Tibial artery (tissue), 4 donors: ENCODE measurements around the gene RAD51B.
"Not testable (repeated sequence)": the region's sequence is repeated elsewhere in the genome, so short reads cannot be mapped to it uniquely, and the experiment has no call there.

Experiments used
- DNase-seq, 2 donors: peaks; one replicate each; pipeline ENCODE4 v3.0.0-alpha.2; 2019
- H3K27ac ChIP-seq, 2 donors: fragments of 200-600 bp; sonication (generic) in 1 of 2; 1 replicate in 1 of 2; 2 replicates in 1 of 2; pipeline ENCODE4 v1.5.1; 2018 to 2019; ENCODE audit warnings: mild to moderate bottlenecking in 1 of 2
- H3K27me3 ChIP-seq, 2 donors: fragments of 200-600 bp; sonication (generic) in 1 of 2; one replicate each; pipeline versions ENCODE4 v1.5.1 to v1.6.0; 2016 to 2019
- H3K36me3 ChIP-seq, 3 donors: fragments of 200-600 bp; sonication (generic) in 2 of 3; one replicate each; pipeline ENCODE4 v1.5.1; 2016 to 2019; ENCODE audit warnings: mild to moderate bottlenecking in 2 of 3
- H3K4me1 ChIP-seq, 4 donors: fragments of 200-600 bp; sonication (generic) in 2 of 4; 1 replicate in 3 of 4; 2 replicates in 1 of 4; pipeline ENCODE4 v1.5.1; 2016 to 2019
- H3K4me3 ChIP-seq, 2 donors: fragments of 200-600 bp; sonication (generic) in 1 of 2; 1 replicate in 1 of 2; 2 replicates in 1 of 2; pipeline ENCODE4 v1.5.1; 2018 to 2019; ENCODE audit warnings: mild to moderate bottlenecking in 2 of 2
- H3K9me3 ChIP-seq, 3 donors: fragments of 200-600 bp; sonication (generic) in 1 of 3; one replicate each; pipeline ENCODE4 v1.5.1; 2016 to 2019
- CTCF ChIP-seq, 2 experiments: fragments of 200-600 bp in 1 of 2; fragments of 450-650 bp in 1 of 2; IDR thresholded peaks; one replicate each; pipeline ENCODE4 v1.5.1; 2017 to 2019; ENCODE audit warnings: antibody characterized with exemption in 2 of 2, mild to moderate bottlenecking in 1 of 2, moderate library complexity in 1 of 2
- intact Hi-C: fragments of 100-400 bp; cut with DNase I; formaldehyde crosslinking; loops from one replicate; pipeline ENCODE4 v1.15.0; 2023; ENCODE audit warnings: low total_unique reads

Gene RAD51B

GRCh38 chr14:68097727-68098126, 278.1 kb downstream of the RAD51B start:
- H3K27me3 ChIP-seq: no peaks in the 10 kb centered on the region
- peaks cover 0 to 13% (median 12%) of the 10 kb centered on the region in 3 donors for H3K9me3 ChIP-seq
- peaks cover 0 to 17% (median 6%) of the 10 kb centered on the region in 4 donors for H3K4me1 ChIP-seq
- intact Hi-C loops: no loop called here
- H3K27ac ChIP-seq: no peak overlapping the region
- H3K4me3 ChIP-seq: no peak overlapping the region
- TF ChIP-seq CTCF (IDR thresholded peaks at IDR 0.05): no peak
- H3K36me3 ChIP-seq: peaks cover 0 to 3% (median 0%) of the 10 kb centered on the region in 3 donors
- no peak for DNase-seq

GRCh38 chr14:68098834-68099233, 279.3 kb downstream of the RAD51B start:
- Histone ChIP-seq H3K27ac (peak overlapping the region; percentile 64 to 77), H3K9me3 (peaks cover 0 to 13% (median 12%) of the 10 kb centered on the region in 3 donors), H3K4me1 (peaks cover 0 to 22% (median 9%) of the 10 kb centered on the region in 4 donors), H3K27me3 (no peaks in the 10 kb centered on the region), H3K4me3 (no peak overlapping the region), H3K36me3 (peaks cover 0 to 3% (median 0%) of the 10 kb centered on the region in 3 donors)
- no peak for TF ChIP-seq CTCF (IDR thresholded peaks at IDR 0.05)
- DNase-seq: no peak
- intact Hi-C loops: no loop called here

DNA sequence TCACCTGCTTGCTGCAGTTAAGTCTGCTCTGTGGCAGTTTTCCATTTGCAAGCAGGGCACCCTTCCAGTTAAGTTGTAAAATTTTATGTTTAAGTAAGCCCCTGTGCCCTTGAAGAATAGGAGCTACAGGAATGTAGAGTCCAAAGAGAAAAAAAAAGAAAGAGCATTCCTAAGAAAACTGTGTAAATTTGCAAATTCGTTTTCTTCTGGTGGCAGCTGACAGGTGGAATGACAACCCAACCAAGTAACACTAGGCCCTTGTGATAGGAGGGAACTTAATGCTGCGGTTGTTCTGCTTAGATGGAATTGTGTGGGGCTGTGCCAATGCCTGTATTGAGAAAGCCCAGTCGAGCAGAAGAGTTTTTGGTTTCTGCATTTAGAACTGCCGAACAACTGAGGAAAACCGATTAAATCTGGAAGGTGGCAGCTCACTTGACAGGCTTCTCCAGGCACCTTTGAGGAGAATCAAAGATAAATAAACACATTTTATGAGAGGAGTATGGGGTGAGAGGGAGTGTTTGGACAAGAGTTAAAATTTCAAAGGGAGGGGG, 280.0 kb downstream of the RAD51B start:
- intact Hi-C loops: no loop called here
- peak overlapping the region; percentile 64 to 77 for H3K27ac ChIP-seq
- H3K4me1 ChIP-seq: peaks cover 0 to 29% (median 11%) of the 10 kb centered on the region in 4 donors
- no peak for TF ChIP-seq CTCF (IDR thresholded peaks at IDR 0.05)
- peaks cover 0 to 13% (median 12%) of the 10 kb centered on the region in 3 donors for H3K9me3 ChIP-seq
- peaks cover 0 to 3% (median 0%) of the 10 kb centered on the region in 3 donors for H3K36me3 ChIP-seq
- H3K27me3 ChIP-seq: no peaks in the 10 kb centered on the region
- no peak overlapping the region for H3K4me3 ChIP-seq
- no peak for DNase-seq

GRCh38 chr14:68101715-68102301, 282.2 kb downstream of the RAD51B start:
- H3K4me3 ChIP-seq, DNase-seq, H3K27ac ChIP-seq, H3K27me3 ChIP-seq, H3K36me3 ChIP-seq, intact Hi-C loops: not testable (repeated sequence)
- H3K4me1 ChIP-seq: peaks cover 0 to 37% (median 18%) of the 10 kb centered on the region in 4 donors
- H3K9me3 ChIP-seq: peaks cover 0 to 13% (median 12%) of the 10 kb centered on the region in 3 donors

- peak overlapping the region; percentile 49 to 59 for H3K27ac ChIP-seq
These were observed 284.3 kb downstream of the RAD51B start for GRCh38 chr14:68103853-68104252.

More at GRCh38 chr14:68103853-68104252, 284.3 kb downstream of the RAD51B start:
- Histone ChIP-seq H3K4me1 (peaks cover 0 to 35% (median 18%) of the 10 kb centered on the region in 4 donors), H3K36me3 (peaks cover 0 to 3% (median 0%) of the 10 kb centered on the region in 3 donors), H3K27me3 (no peaks in the 10 kb centered on the region), H3K4me3 (no peak overlapping the region), H3K9me3 (peaks cover 0 to 13% (median 12%) of the 10 kb centered on the region in 3 donors)
- no peak for DNase-seq
- intact Hi-C loops: no loop called here
- TF ChIP-seq CTCF (IDR thresholded peaks at IDR 0.05): no peak
